DOHH2 (cell line): Measurements from ENCODE around the gene AKAP1.

Source experiments
- H3F3A ChIP-seq: fragments of 200-600 bp; sonication (generic), shearing (Covaris generic); 2 replicates; pipeline ENCODE4 v1.6.0; 2016; ENCODE audit warnings: antibody characterized with exemption, mild to moderate bottlenecking; ENCODE audit not compliant: control insufficient read depth, insufficient read depth
- H3K27ac ChIP-seq: fragments of 200-600 bp; sonication (generic); 2 replicates; pipeline ENCODE4 v1.5.1; 2014; ENCODE audit warnings: low read depth, mild to moderate bottlenecking, low read length, moderate library complexity
- H3K27me3 ChIP-seq: fragments of 200-600 bp; sonication (generic); 2 replicates; pipeline ENCODE4 v1.6.1; 2014; ENCODE audit warnings: mild to moderate bottlenecking, low read length, mixed read lengths; ENCODE audit not compliant: control insufficient read depth
- H3K36me3 ChIP-seq: fragments of 200-600 bp; sonication (generic); 2 replicates; pipeline ENCODE4 v1.6.1; 2014; ENCODE audit warnings: mild to moderate bottlenecking, low read length, moderate library complexity, mixed read lengths; ENCODE audit not compliant: control insufficient read depth
- H3K4me1 ChIP-seq: fragments of 200-600 bp; sonication (generic); 2 replicates; pipeline ENCODE4 v1.6.1; 2014; ENCODE audit warnings: mild to moderate bottlenecking, low read length, mixed read lengths; ENCODE audit not compliant: control insufficient read depth
- H3K4me2 ChIP-seq: fragments of 200-600 bp; sonication (generic); 2 replicates; pipeline ENCODE4 v1.6.0; 2014; ENCODE audit warnings: mild to moderate bottlenecking, low read length, moderate library complexity
- H3K4me3 ChIP-seq: fragments of 200-600 bp; sonication (generic); 2 replicates; pipeline ENCODE4 v1.5.1; 2014; ENCODE audit warnings: mild to moderate bottlenecking, low read length, mixed read lengths
- H3K79me2 ChIP-seq: fragments of 200-600 bp; sonication (generic); 2 replicates; pipeline ENCODE4 v1.6.1; 2014; ENCODE audit warnings: mild to moderate bottlenecking, low read length, mixed read lengths; ENCODE audit not compliant: control insufficient read depth
- H3K9me2 ChIP-seq: fragments of 200-600 bp; sonication (generic); replicated peaks from 2 replicates; pipeline ENCODE4 v1.6.1; 2014; ENCODE audit warnings: mild to moderate bottlenecking, low read length, mixed read lengths; ENCODE audit not compliant: control insufficient read depth
- H3K9me3 ChIP-seq: fragments of 200-600 bp; sonication (generic); 2 replicates; pipeline ENCODE4 v1.6.1; 2014; ENCODE audit warnings: antibody characterized with exemption, low read length, mixed read lengths; ENCODE audit not compliant: control insufficient read depth, insufficient read depth
- H4K20me1 ChIP-seq: fragments of 200-600 bp; sonication (generic); 2 replicates; pipeline ENCODE4 v1.6.0; 2014; ENCODE audit warnings: low read depth, mild to moderate bottlenecking, antibody characterized with exemption, low read length, moderate library complexity; ENCODE audit not compliant: control insufficient read depth, insufficient read depth
- CTCF ChIP-seq: fragments of 200-600 bp; sonication (generic); IDR thresholded peaks from one replicate; pipeline ENCODE4 v1.5.1; 2014; ENCODE audit warnings: antibody characterized with exemption, mild to moderate bottlenecking, low read depth, low read length; ENCODE audit not compliant: poor library complexity, severe bottlenecking
- EZH2phosphoT487 ChIP-seq: fragments of 200-600 bp; sonication (generic); IDR thresholded peaks from 2 replicates; pipeline ENCODE4 v1.6.1; 2017; ENCODE audit warnings: borderline replicate concordance, mild to moderate bottlenecking, antibody characterized with exemption, low read length, moderate library complexity, mixed read lengths

AKAP1 gene

DNA sequence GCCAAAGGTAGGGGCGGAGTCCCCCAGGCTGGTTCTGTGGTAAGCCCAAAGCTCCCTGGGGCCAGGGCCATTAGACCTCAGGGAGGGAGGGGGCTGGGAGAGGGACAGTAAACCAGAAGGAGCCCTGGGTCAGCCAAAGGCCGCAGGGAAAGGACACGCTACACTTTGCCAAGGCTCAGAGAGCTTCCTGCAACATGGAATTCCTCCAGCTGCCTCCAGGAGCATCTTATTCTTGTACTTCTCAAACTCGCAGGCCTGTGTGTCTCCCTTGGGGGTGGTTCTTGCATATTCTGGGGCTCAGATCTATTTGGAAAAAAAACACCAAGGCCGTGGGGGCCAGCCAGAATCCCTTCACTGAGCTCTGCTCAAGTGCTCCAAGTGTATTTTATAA, 25.1 kb downstream of the AKAP1 start:
- H3K4me3 ChIP-seq: no peak overlapping the region
- no peaks in the 10 kb centered on the region for H3K9me2 ChIP-seq
- peaks cover 74% of the 10 kb centered on the region for H3K36me3 ChIP-seq
- no peaks in the 10 kb centered on the region for H3F3A ChIP-seq
- H3K9me3 ChIP-seq: no peaks in the 10 kb centered on the region
- no peak overlapping the region for H3K27ac ChIP-seq
- H3K4me2 ChIP-seq: no peak overlapping the region
- H4K20me1 ChIP-seq: peaks cover 7% of the 10 kb centered on the region; the same call in 1 of the 2 replicates
- H3K27me3 ChIP-seq: no peaks in the 10 kb centered on the region
- no peak for TF ChIP-seq CTCF
- no peak for TF ChIP-seq EZH2phosphoT487
- no peaks in the 10 kb centered on the region for H3K4me1 ChIP-seq
- H3K79me2 ChIP-seq: peaks cover 44% of the 10 kb centered on the region

DNA sequence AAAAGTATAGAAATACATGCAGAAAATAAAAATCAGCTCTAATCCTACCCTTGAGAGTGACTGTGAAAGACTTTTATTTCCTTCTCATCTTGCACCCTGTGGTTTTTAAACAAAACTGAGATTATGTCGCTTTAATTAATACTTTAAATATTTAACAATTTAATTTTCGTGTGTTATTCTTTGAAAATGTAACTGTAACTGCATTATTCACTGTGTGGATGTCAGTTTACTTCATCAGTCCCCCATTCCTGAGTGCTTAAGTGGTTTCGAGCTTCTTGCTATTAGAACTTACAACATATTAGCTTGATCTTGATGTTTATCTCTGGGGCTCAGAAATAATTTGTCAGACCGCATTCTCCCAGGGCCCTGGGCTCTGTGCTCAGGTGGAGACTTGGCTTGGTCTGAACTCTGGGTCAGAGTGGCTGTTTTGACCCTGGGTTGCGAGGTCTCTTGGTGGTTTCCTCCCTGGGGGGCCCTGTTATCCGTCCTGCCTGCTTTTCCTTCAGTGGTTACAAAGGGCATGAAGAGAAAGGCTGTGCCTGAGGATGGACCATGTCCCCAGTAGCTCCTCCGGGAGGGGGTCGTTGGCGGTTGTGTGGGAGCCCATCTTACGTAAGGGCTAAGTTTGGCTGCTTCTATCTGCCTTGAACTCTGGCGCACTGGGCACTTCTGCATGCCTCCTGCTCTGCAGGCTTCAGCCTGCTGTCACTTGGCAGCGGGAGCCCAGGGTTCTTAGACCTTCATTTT, 25.7 kb downstream of the AKAP1 start:
- Histone ChIP-seq H3K79me2 (peaks cover 38% of the 10 kb centered on the region), H3K9me2 (no peaks in the 10 kb centered on the region), H3K27me3 (no peaks in the 10 kb centered on the region), H3K4me2 (no peak overlapping the region), H3K4me3 (no peak overlapping the region), H3K36me3 (peaks cover 74% of the 10 kb centered on the region), H3F3A (no peaks in the 10 kb centered on the region), H3K4me1 (no peaks in the 10 kb centered on the region), H3K9me3 (no peaks in the 10 kb centered on the region), H4K20me1 (peaks cover 7% of the 10 kb centered on the region; the same call in 1 of the 2 replicates), H3K27ac (no peak overlapping the region)
- no peak for TF ChIP-seq CTCF
- TF ChIP-seq EZH2phosphoT487: no peak

- Histone ChIP-seq H3F3A (no peaks in the 10 kb centered on the region), H3K79me2 (peaks cover 31% of the 10 kb centered on the region), H3K27me3 (no peaks in the 10 kb centered on the region), H3K9me3 (no peaks in the 10 kb centered on the region), H3K27ac (no peak overlapping the region), H3K4me3 (no peak overlapping the region), H3K9me2 (no peaks in the 10 kb centered on the region), H3K4me2 (no peak overlapping the region), H3K4me1 (no peaks in the 10 kb centered on the region), H3K36me3 (peaks cover 76% of the 10 kb centered on the region), H4K20me1 (peaks cover 9% of the 10 kb centered on the region; the same call in 1 of the 2 replicates)
- TF ChIP-seq EZH2phosphoT487 (no peak), CTCF (no peak)
Measured at GRCh38 chr17:57111386-57111785, 26.3 kb downstream of the AKAP1 start.
